HFFc6 (cell line): ENCODE results near the gene CD79B. TPM values are rescaled to one million over a fixed set of nuclear protein-coding genes. Genes with fewer than 3 reads are reported as not detected.

ENCODE experiments used
- DNase-seq: peaks from one replicate; pipeline ENCODE4 v3.0.0-alpha.2; 2018
- H3K27ac Mint-ChIP-seq: 2 replicates; pipeline ENCODE4 v1.8.0; 2020; ENCODE audit warnings: mild to moderate bottlenecking, mixed read lengths
- H3K27me3 Mint-ChIP-seq: 2 replicates; pipeline ENCODE4 v1.8.0; 2021; ENCODE audit warnings: mild to moderate bottlenecking, moderate library complexity, mixed read lengths; ENCODE audit not compliant: insufficient read depth
- H3K36me3 Mint-ChIP-seq: 2 replicates; pipeline ENCODE4 v1.8.0; 2021; ENCODE audit warnings: low read depth, mixed read lengths
- H3K4me1 Mint-ChIP-seq: 2 replicates; pipeline ENCODE4 v1.8.0; 2020; ENCODE audit warnings: low read depth, mixed read lengths
- H3K4me3 Mint-ChIP-seq: 2 replicates; pipeline ENCODE4 v1.8.0; 2020; ENCODE audit warnings: mild to moderate bottlenecking, moderate library complexity, mixed read lengths
- H3K9me3 Mint-ChIP-seq: 2 replicates; pipeline ENCODE4 v1.8.0; 2020; ENCODE audit warnings: mild to moderate bottlenecking, mixed read lengths
- total RNA-seq, 6 experiments: library from RNA; stranded (reverse); fragmentation: NEBNext Ultra II Directional; extraction: Animal tissue kit (Norgen Biotek cat#: 25700); gene quantifications; 2 replicates in 1 of 6; 3 replicates in 5 of 6; pipeline ENCODE4 v1.2.3, GENCODE V29; 2021
- TF ChIP-seq, protein P1 (sequence below): fragments of 200-600 bp; sonication (generic); IDR thresholded peaks from 2 replicates; pipeline ENCODE4 v1.5.0; 2021; ENCODE audit warnings: antibody characterized with exemption, mild to moderate bottlenecking

Gene CD79B
- total RNA-seq, 6 experiments from 2014 or later, result 0.26 to 0.76 (median 0.34) TPM; not detected in 1

DNA sequence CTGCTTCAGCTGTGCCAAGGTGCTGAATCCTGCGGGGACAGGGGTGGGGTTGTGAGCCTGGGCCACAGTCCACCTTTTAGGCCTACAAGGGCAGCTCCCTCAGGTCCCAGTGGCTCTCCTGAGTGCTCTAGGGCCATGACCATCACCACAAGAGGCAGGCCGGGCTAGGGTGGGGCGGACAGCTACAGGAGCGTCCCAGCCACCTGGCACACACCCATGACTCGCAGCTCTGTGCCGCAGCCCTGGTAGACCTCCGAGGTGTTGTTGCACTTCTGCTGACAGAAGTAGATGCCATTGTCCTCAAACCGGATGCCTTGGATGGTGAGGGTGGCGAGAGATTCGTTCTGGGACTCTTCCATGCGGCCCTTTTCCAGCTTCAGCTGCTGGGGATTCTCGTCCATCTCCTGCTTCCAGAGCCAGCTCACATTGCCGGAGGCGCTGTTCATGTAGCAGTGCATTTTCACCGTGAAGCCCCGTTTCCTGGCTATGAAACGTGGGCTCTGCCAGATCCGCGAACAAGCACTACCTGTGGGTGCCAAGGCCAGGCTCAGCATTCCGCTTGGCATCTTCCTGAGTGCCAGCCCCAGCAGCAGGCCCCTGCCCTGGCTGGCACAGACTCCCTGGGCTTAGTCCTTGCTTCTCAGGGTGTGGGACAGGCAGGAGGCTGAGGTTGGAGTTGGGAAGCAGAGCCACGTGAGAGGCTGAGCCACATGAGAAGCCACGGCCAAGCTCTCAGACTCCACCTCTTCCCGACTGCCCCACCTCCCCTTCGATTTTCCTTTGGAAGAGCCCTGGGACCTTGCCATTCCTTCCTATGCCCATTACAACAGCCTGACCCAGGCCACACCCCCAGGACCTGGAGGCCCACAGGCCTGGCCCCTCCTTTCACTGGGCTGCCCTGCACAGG, 2.0 kb downstream of the CD79B start:
- Mint-ChIP-seq H3K9me3 (no peaks in the 10 kb centered on the region), H3K27me3 (peaks cover 13% of the 10 kb centered on the region), H3K36me3 (no peaks in the 10 kb centered on the region), H3K4me1 (no peaks in the 10 kb centered on the region), H3K27ac (no peak overlapping the region), H3K4me3 (no peak overlapping the region)
- no peak for DNase-seq
- TF ChIP-seq, protein P1, sequence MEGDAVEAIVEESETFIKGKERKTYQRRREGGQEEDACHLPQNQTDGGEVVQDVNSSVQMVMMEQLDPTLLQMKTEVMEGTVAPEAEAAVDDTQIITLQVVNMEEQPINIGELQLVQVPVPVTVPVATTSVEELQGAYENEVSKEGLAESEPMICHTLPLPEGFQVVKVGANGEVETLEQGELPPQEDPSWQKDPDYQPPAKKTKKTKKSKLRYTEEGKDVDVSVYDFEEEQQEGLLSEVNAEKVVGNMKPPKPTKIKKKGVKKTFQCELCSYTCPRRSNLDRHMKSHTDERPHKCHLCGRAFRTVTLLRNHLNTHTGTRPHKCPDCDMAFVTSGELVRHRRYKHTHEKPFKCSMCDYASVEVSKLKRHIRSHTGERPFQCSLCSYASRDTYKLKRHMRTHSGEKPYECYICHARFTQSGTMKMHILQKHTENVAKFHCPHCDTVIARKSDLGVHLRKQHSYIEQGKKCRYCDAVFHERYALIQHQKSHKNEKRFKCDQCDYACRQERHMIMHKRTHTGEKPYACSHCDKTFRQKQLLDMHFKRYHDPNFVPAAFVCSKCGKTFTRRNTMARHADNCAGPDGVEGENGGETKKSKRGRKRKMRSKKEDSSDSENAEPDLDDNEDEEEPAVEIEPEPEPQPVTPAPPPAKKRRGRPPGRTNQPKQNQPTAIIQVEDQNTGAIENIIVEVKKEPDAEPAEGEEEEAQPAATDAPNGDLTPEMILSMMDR, result no peak

DNA sequence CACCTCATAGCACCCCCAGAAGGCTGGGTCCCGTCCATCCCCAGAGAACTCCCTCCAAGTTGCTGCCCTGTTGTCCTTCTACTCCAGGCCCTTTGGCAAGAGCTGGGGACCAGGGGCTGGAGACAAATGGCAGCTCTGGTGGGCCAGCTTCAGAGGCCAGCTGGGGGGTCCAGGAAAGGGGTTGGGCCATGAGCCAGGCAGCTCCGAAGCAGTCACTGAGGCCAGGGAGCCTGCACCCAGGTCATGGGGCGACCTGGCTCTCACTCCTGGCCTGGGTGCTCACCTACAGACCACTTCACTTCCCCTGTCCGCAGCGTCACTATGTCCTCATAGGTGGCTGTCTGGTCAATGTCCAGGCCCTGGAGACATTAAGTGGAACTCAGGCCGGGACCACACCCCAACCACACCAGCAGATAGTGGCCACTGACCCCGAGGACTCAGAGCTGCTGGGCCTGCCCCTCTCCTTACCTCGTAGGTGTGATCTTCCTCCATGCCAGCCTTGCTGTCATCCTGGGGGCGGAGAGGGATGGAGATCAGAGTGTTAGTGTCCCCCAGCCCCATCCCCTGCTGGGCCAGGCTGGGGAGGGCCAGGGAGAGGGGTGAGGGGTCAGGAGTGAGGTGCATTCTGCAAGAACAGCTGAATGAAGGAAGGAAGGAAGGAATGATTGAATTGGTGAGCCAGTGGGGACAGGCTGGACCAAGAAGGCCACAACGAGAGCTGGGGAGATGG, 3.0 kb downstream of the CD79B start:
- DNase-seq, result no peak
- Mint-ChIP-seq H3K4me3 (no peak overlapping the region), H3K36me3 (no peaks in the 10 kb centered on the region), H3K27ac (no peak overlapping the region), H3K4me1 (no peaks in the 10 kb centered on the region), H3K9me3 (no peaks in the 10 kb centered on the region), H3K27me3 (peaks cover 12% of the 10 kb centered on the region)
- TF ChIP-seq, protein P1, result no peak

DNA sequence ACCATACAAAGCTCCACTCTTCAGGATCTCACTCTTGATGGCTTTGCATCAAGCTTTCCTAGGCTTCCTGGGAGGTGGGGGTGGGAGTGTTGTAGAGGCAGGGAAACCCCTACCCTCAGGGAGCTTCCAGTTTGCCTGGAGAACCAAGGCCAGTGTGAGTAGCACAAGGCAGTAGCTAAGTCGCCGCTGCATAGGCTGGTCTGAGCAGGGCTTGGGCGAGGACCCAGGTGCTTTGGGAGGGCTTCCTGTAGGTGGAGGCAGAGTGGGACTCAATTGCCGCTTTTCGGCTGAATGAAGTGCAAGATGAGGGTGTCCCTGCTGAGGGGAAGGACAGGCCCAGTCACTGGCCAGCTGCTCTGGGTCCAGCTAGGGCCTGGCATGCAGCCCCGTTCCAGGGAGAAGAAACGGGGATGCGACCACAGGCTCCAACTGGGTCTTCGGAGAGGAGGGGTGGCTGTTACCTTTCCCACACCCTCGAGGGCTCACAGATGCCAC, 3.9 kb downstream of the CD79B start:
- H3K4me3 Mint-ChIP-seq, result no peak overlapping the region
- DNase-seq, result no peak
- TF ChIP-seq, protein P1, result no peak
- no peaks in the 10 kb centered on the region for H3K4me1 Mint-ChIP-seq
- H3K36me3 Mint-ChIP-seq, result no peaks in the 10 kb centered on the region
- no peak overlapping the region for H3K27ac Mint-ChIP-seq
- H3K27me3 Mint-ChIP-seq, result peaks cover 4% of the 10 kb centered on the region
- H3K9me3 Mint-ChIP-seq, result no peaks in the 10 kb centered on the region

DNA sequence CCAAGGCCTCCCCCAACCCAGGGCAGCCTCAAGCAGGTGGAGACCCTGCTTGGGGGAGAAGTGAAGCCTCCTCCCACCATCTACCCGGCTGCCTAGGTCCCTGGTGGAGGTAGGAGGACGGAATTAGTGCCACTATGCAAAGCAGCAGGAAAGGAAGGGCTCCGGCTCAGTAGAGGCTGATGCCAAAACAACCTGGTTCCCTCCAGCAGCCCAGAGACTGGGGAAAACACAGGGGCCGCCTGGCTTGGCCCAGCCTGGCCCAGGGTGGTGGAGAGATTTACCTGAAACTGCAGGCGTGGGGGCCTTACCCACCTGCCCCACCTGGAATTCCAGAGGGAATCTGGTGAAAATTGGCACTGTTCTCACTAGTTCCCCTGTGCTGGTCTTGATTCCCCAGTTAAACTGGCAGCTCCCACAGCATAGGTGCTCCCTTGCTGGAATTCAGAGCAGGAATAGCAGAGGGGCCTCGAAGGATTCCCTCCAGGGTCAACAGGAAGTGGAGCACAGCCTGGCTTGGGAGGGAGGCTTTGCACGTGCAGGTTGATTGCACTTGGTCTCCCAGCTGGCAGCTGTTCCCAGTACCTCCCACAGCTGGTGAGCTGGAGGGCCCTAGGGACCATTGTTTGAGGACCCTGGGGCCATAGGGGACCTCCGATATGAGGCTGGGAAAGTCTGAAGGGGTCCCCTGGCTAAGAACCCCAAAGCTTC, 4.5 kb downstream of the CD79B start:
- Mint-ChIP-seq H3K27me3 (peaks cover 6% of the 10 kb centered on the region), H3K9me3 (no peaks in the 10 kb centered on the region), H3K4me1 (no peaks in the 10 kb centered on the region), H3K4me3 (no peak overlapping the region), H3K36me3 (no peaks in the 10 kb centered on the region), H3K27ac (no peak overlapping the region)
- TF ChIP-seq, protein P1, result no peak
- DNase-seq, result no peak

DNA sequence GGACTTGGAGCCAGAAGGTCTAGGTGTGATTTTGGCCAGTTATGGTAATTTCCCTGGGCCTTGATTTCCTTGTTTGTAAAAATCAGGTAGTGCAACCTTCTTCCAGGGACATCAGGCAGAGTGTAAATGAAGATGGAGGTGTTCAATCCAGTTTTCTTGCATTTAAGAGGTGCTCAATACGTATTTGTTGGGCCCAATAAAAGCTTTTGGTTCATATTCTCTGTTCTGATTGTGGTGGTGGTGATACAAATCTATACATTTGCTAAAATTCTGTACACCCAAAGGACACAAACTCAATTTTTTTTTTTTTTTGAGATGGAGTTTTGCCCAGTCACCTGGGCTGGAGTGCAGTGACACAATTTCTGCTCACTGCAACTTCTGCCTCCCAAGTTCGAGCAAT, 6.0 kb downstream of the CD79B start:
- H3K9me3 Mint-ChIP-seq, result no peaks in the 10 kb centered on the region
- no peaks in the 10 kb centered on the region for H3K36me3 Mint-ChIP-seq
- no peak overlapping the region for H3K27ac Mint-ChIP-seq
- no peaks in the 10 kb centered on the region for H3K4me1 Mint-ChIP-seq
- H3K27me3 Mint-ChIP-seq, result peaks cover 6% of the 10 kb centered on the region
- no peak for DNase-seq
- H3K4me3 Mint-ChIP-seq, result no peak overlapping the region
- TF ChIP-seq, protein P1, result no peak
